GM23248 (cell line): ENCODE data around the gene PRDX3. TPM values are rescaled to one million over a fixed set of nuclear protein-coding genes. Genes with fewer than 3 reads are reported as not detected.

ENCODE experiments used
- DNase-seq: peaks from one replicate; pipeline ENCODE4 v3.0.0-alpha.2; 2015
- H2AFZ ChIP-seq: fragments of 200-600 bp; sonication (generic); 2 replicates; pipeline ENCODE4 v1.6.1; 2016; ENCODE audit warnings: antibody characterized with exemption
- H3F3A ChIP-seq: fragments of 200-600 bp; sonication (generic); 2 replicates; pipeline ENCODE4 v1.6.1; 2016; ENCODE audit warnings: mild to moderate bottlenecking, antibody characterized with exemption, mixed run types; ENCODE audit not compliant: insufficient read depth
- H3K27ac ChIP-seq: fragments of 200-600 bp; sonication (generic); 2 replicates; pipeline ENCODE4 v1.5.1; 2016; ENCODE audit warnings: mild to moderate bottlenecking
- H3K27me3 ChIP-seq: fragments of 200-600 bp; sonication (generic); replicated peaks from 2 replicates; pipeline ENCODE4 v1.6.1; 2016; ENCODE audit warnings: mild to moderate bottlenecking; ENCODE audit not compliant: insufficient read depth
- H3K36me3 ChIP-seq: fragments of 200-600 bp; sonication (generic); 2 replicates; pipeline ENCODE4 v1.6.1; 2016; ENCODE audit warnings: low read depth, mild to moderate bottlenecking
- H3K4me1 ChIP-seq: fragments of 200-600 bp; sonication (generic); 2 replicates; pipeline ENCODE4 v1.6.1; 2016; ENCODE audit warnings: mild to moderate bottlenecking; ENCODE audit not compliant: insufficient read depth
- H3K4me2 ChIP-seq: fragments of 200-600 bp; sonication (generic); one replicate; pipeline ENCODE4 v1.6.1; 2016; ENCODE audit warnings: mild to moderate bottlenecking; ENCODE audit not compliant: unreplicated experiment
- H3K4me3 ChIP-seq: fragments of 200-600 bp; sonication (generic); 2 replicates; pipeline ENCODE4 v1.5.1; 2016; ENCODE audit warnings: mild to moderate bottlenecking
- H3K79me2 ChIP-seq: fragments of 200-600 bp; sonication (generic); 2 replicates; pipeline ENCODE4 v1.6.1; 2016; ENCODE audit warnings: mild to moderate bottlenecking; ENCODE audit not compliant: insufficient read depth
- H3K9ac ChIP-seq: fragments of 200-600 bp; sonication (generic); 2 replicates; pipeline ENCODE4 v1.6.1; 2016; ENCODE audit warnings: mild to moderate bottlenecking
- H3K9me2 ChIP-seq: fragments of 200-600 bp; sonication (generic); 2 replicates; pipeline ENCODE4 v1.6.1; 2016; ENCODE audit warnings: mixed run types, mild to moderate bottlenecking, moderate library complexity; ENCODE audit not compliant: insufficient read depth
- H3K9me3 ChIP-seq: fragments of 200-600 bp; sonication (generic); one replicate; pipeline ENCODE4 v1.6.1; 2017; ENCODE audit warnings: low read depth
- H4K20me1 ChIP-seq: fragments of 200-600 bp; sonication (generic); 2 replicates; pipeline ENCODE4 v1.6.0; 2016; ENCODE audit not compliant: insufficient read depth
- EZH2 ChIP-seq: fragments of 200-600 bp; sonication (generic); IDR thresholded peaks from 2 replicates; pipeline ENCODE4 v1.6.1; 2018; ENCODE audit warnings: antibody characterized with exemption, mild to moderate bottlenecking; ENCODE audit not compliant: insufficient read depth, poor library complexity, severe bottlenecking
- EZH2phosphoT487 ChIP-seq: fragments of 200-600 bp; sonication (generic); IDR thresholded peaks from 2 replicates; pipeline ENCODE4 v1.6.1; 2018; ENCODE audit warnings: antibody characterized with exemption, moderate library complexity, mild to moderate bottlenecking, low read depth; ENCODE audit not compliant: insufficient read depth
- WGBS, 2 experiments: methylation state at CpG; one replicate each; pipeline ENCODE4 v1.1.6; 2015 to 2017; ENCODE audit warnings: low lambda C conversion rate in 2 of 2, low coverage in 1 of 2; ENCODE audit errors: missing lambda C conversion rate in 2 of 2; 5-methylcytosine and 5-hydroxymethylcytosine counted together
- in situ Hi-C: fragments of 300-500 bp; cut with MboI; formaldehyde crosslinking; loops from 2 replicates; pipeline ENCODE4 v1.15.0; 2020
- polyA plus RNA-seq: library from polyadenylated mRNA; unstranded; fragments of >200 nt; fragmentation: Nextera tagmentation; extraction: Ambion mirVana; gene quantifications from 2 replicates; pipeline ENCODE4 v1.2.1, GENCODE V29; 2016
- total RNA-seq: library from RNA; depleted of rRNA; stranded (reverse); fragments of >200 nt; shearing (Covaris generic); gene quantifications from 2 replicates; pipeline ENCODE4 v1.2.3, GENCODE V29; 2014

PRDX3 gene
- total and polyA plus RNA-seq, 2 experiments from 2014 or later: 246 to 302 TPM

- H3K9me3 ChIP-seq: no peaks in the 10 kb centered on the region
- peaks cover 21% of the 10 kb centered on the region for H3F3A ChIP-seq
- peak overlapping the region; percentile 97 for H2AFZ ChIP-seq
- peak overlapping the region; percentile 88 for H3K9ac ChIP-seq
- H3K27me3 ChIP-seq: no peaks in the 10 kb centered on the region
- H3K4me3 ChIP-seq: peak overlapping the region; percentile 85
- no peaks in the 10 kb centered on the region for H4K20me1 ChIP-seq
- peaks cover 23% of the 10 kb centered on the region for H3K4me1 ChIP-seq
- TF ChIP-seq EZH2phosphoT487 (no peak), EZH2 (no peak)
- in situ Hi-C loops: no loop called here
- H3K4me2 ChIP-seq: peak overlapping the region; percentile 88
- peak; percentile 69 for DNase-seq
- H3K27ac ChIP-seq: peak overlapping the region; percentile 82
- 25% methylated on average over 21 of the region's 21 CpGs for WGBS, 2 experiments
- no peaks in the 10 kb centered on the region for H3K9me2 ChIP-seq
- peaks cover 49% of the 10 kb centered on the region for H3K79me2 ChIP-seq
- H3K36me3 ChIP-seq: peaks cover 11% of the 10 kb centered on the region
These were observed 772 bp downstream of the PRDX3 start for GRCh38 chr10:119177708-119178371.

- Histone ChIP-seq H2AFZ (no peak overlapping the region), H3K27me3 (no peaks in the 10 kb centered on the region), H3K79me2 (peaks cover 62% of the 10 kb centered on the region), H4K20me1 (no peaks in the 10 kb centered on the region), H3K36me3 (peaks cover 24% of the 10 kb centered on the region), H3K9me2 (no peaks in the 10 kb centered on the region), H3K4me3 (no peak overlapping the region), H3K4me2 (no peak overlapping the region), H3K27ac (no peak overlapping the region), H3K9ac (peak overlapping the region; percentile 6; the same call in 1 of the 2 replicates), H3K4me1 (peaks cover 29% of the 10 kb centered on the region), H3K9me3 (no peaks in the 10 kb centered on the region), H3F3A (peaks cover 21% of the 10 kb centered on the region)
- in situ Hi-C loops: no loop called here
- TF ChIP-seq EZH2phosphoT487: no peak
- TF ChIP-seq EZH2: no peak
- peak; percentile 28 for DNase-seq
- WGBS, 2 experiments: 88% methylated on average over 6 of the region's 6 CpGs
These were observed 2.4 kb downstream of the PRDX3 start for GRCh38 chr10:119176166-119176565.

- no peak for TF ChIP-seq EZH2
- no peak for TF ChIP-seq EZH2phosphoT487
- no peak overlapping the region for H3K27ac ChIP-seq
- peaks cover 27% of the 10 kb centered on the region for H3K4me1 ChIP-seq
- no peak for DNase-seq
- no peak overlapping the region for H3K9ac ChIP-seq
- in situ Hi-C loops: no loop called here
- H3K9me3 ChIP-seq: no peaks in the 10 kb centered on the region
- H3K79me2 ChIP-seq: peaks cover 63% of the 10 kb centered on the region
- H3F3A ChIP-seq: peaks cover 21% of the 10 kb centered on the region
- no peak overlapping the region for H2AFZ ChIP-seq
- H3K4me2 ChIP-seq: no peak overlapping the region
- H3K36me3 ChIP-seq: peaks cover 35% of the 10 kb centered on the region
- 77 to 91% methylated on average over 2 of the region's 2 CpGs for WGBS, 2 experiments
- no peak overlapping the region for H3K4me3 ChIP-seq
- H3K9me2 ChIP-seq: no peaks in the 10 kb centered on the region
- H4K20me1 ChIP-seq: no peaks in the 10 kb centered on the region
- H3K27me3 ChIP-seq: no peaks in the 10 kb centered on the region
These were observed 4.5 kb downstream of the PRDX3 start for GRCh38 chr10:119174109-119174508.

- H3K79me2 ChIP-seq: peaks cover 9% of the 10 kb centered on the region
- no peak overlapping the region for H3K27ac ChIP-seq
- in situ Hi-C loops: no loop called here
These were observed 11.6 kb downstream of the PRDX3 start for GRCh38 chr10:119167041-119167440.

GRCh38 chr10:119166564-119166963 is 12.0 kb downstream of the PRDX3 start:
- peak overlapping the region; percentile 78 for H3K4me2 ChIP-seq
- TF ChIP-seq EZH2phosphoT487 (no peak), EZH2 (no peak)
- DNase-seq: peak; percentile 7
- peaks cover 5% of the 10 kb centered on the region; the same call in 1 of the 2 replicates for H3K79me2 ChIP-seq
- no peaks in the 10 kb centered on the region for H3K9me3 ChIP-seq
- H4K20me1 ChIP-seq: no peaks in the 10 kb centered on the region
- no peaks in the 10 kb centered on the region for H3K9me2 ChIP-seq
- 68% methylated on average over 8 of the region's 8 CpGs for WGBS, 2 experiments
- H3K27me3 ChIP-seq: no peaks in the 10 kb centered on the region
- H2AFZ ChIP-seq: no peak overlapping the region
- H3K4me1 ChIP-seq: peaks cover 7% of the 10 kb centered on the region
- H3K36me3 ChIP-seq: peaks cover 37% of the 10 kb centered on the region
- H3K27ac ChIP-seq: no peak overlapping the region
- H3K4me3 ChIP-seq: peak overlapping the region; percentile 82; the same call in 1 of the 2 replicates
- in situ Hi-C loops: no loop called here
- H3K9ac ChIP-seq: no peak overlapping the region
- peaks cover 21% of the 10 kb centered on the region; the same call in 1 of the 2 replicates for H3F3A ChIP-seq

More at GRCh38 chr10:119167041-119167440, 11.6 kb downstream of the PRDX3 start:
- WGBS, 2 experiments: 86 to 87% methylated on average over 8 of the region's 8 CpGs
- Histone ChIP-seq H3F3A (peaks cover 19% of the 10 kb centered on the region; the same call in 1 of the 2 replicates), H3K27me3 (no peaks in the 10 kb centered on the region), H4K20me1 (no peaks in the 10 kb centered on the region), H3K9me3 (no peaks in the 10 kb centered on the region), H3K9me2 (no peaks in the 10 kb centered on the region), H2AFZ (no peak overlapping the region), H3K4me2 (no peak overlapping the region), H3K4me3 (no peak overlapping the region), H3K9ac (no peak overlapping the region), H3K4me1 (peaks cover 7% of the 10 kb centered on the region), H3K36me3 (peaks cover 41% of the 10 kb centered on the region)
- DNase-seq: no peak
- TF ChIP-seq EZH2phosphoT487: no peak
- TF ChIP-seq EZH2: no peak
